Panc1 (cell line): ENCODE measurements around the gene ACTL10.

Experiments used
- CTCF ChIP-seq: fragments of 450-650 bp; IDR thresholded peaks from 2 replicates; pipeline ENCODE4 v1.5.1; 2017; ENCODE audit warnings: mild to moderate bottlenecking
- POLR2AphosphoS5 ChIP-seq: IDR thresholded peaks from 2 replicates; pipeline ENCODE4 v1.6.1; 2012; ENCODE audit warnings: mild to moderate bottlenecking, low read depth, low read length, moderate library complexity

- no peak for TF ChIP-seq CTCF
- no peak for TF ChIP-seq POLR2AphosphoS5
Observed at GRCh38 chr20:33645072-33645358, 21.7 kb upstream of the ACTL10 start.
